Esophagus muscularis mucosa (tissue), 3 donors: Measurements from ENCODE around the gene XPO5.

ENCODE experiments used
- POLR2A ChIP-seq: fragments of 450-650 bp; IDR thresholded peaks from one replicate; pipeline ENCODE4 v1.6.1; 2017; ENCODE audit warnings: antibody characterized with exemption, moderate library complexity, mild to moderate bottlenecking, low read depth
- POLR2AphosphoS5 ChIP-seq, 2 donors: sonication (generic); formaldehyde crosslinking; IDR thresholded peaks; one replicate each; pipeline ENCODE4 v1.6.1; 2017; ENCODE audit warnings: antibody characterized with exemption in 2 of 2
- TF ChIP-seq, protein P1 (sequence below), 3 experiments: fragments of 200-600 bp in 2 of 3; fragments of 450-650 bp in 1 of 3; sonication (generic) in 2 of 3; IDR thresholded peaks; one replicate each; pipeline ENCODE4 v1.5.1; 2017 to 2019; ENCODE audit warnings: antibody characterized with exemption in 3 of 3, mild to moderate bottlenecking in 2 of 3, moderate library complexity in 1 of 3

DNA sequence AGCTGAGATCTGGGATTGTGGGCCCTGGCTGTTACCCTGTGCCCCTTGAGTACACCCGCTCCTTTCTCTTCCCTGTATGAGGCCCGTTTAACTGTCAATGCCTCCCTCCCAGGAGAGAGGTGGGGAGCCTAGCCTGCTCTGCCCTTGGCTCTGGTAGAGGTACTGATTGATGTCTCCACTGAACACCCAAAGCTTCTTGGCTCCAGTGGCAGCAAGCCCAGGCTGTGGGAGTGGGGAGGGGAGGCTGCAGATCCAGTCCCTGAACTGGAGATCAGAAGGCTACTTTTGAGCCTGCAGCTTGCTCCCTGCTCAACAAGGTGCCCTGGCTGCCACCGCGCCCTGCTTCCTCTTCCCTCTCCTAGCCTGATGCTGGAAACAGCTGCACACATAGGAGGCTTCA lies 73.2 kb downstream of the XPO5 start:
- TF ChIP-seq, protein P1, sequence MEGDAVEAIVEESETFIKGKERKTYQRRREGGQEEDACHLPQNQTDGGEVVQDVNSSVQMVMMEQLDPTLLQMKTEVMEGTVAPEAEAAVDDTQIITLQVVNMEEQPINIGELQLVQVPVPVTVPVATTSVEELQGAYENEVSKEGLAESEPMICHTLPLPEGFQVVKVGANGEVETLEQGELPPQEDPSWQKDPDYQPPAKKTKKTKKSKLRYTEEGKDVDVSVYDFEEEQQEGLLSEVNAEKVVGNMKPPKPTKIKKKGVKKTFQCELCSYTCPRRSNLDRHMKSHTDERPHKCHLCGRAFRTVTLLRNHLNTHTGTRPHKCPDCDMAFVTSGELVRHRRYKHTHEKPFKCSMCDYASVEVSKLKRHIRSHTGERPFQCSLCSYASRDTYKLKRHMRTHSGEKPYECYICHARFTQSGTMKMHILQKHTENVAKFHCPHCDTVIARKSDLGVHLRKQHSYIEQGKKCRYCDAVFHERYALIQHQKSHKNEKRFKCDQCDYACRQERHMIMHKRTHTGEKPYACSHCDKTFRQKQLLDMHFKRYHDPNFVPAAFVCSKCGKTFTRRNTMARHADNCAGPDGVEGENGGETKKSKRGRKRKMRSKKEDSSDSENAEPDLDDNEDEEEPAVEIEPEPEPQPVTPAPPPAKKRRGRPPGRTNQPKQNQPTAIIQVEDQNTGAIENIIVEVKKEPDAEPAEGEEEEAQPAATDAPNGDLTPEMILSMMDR (IDR thresholded peaks at IDR 0.05): no peak
- TF ChIP-seq POLR2A (no peak), POLR2AphosphoS5 (IDR thresholded peaks at IDR 0.05) (no peak)
